Astrocyte (in vitro differentiated cells and primary cell): ENCODE measurements around the gene KDM1A. TPM values are rescaled to one million over a fixed set of nuclear protein-coding genes. Genes with fewer than 3 reads are reported as not detected.
A peak's percentile ranks its signal among the peaks of the same experiment; 100 is the strongest.

Experiments used
- DNase-seq: peaks from one replicate; pipeline ENCODE4 v3.0.0-alpha.2; 2010; ENCODE audit warnings: low read depth
- FAIRE-seq: peaks from 2 replicates; lab custom pipeline; 2011; peaks lifted over from hg19 to GRCh38; lab: Jason Lieb, UNC
- H2AFZ ChIP-seq: 2 replicates; pipeline ENCODE4 v1.6.0; 2012; ENCODE audit warnings: low read depth, low read length, inconsistent platforms
- H3K27ac ChIP-seq: 2 replicates; pipeline ENCODE4 v1.5.1; 2011; ENCODE audit warnings: low read depth, low read length, inconsistent platforms
- H3K27me3 ChIP-seq: 2 replicates; pipeline ENCODE4 v1.6.0; 2011; ENCODE audit warnings: low read length, inconsistent platforms; ENCODE audit not compliant: insufficient read depth
- H3K36me3 ChIP-seq: 2 replicates; pipeline ENCODE4 v1.5.1; 2011; ENCODE audit warnings: low read length, inconsistent platforms; ENCODE audit not compliant: insufficient read depth
- H3K4me1 ChIP-seq: 2 replicates; pipeline ENCODE4 v1.5.1; 2011; ENCODE audit warnings: low read length, inconsistent platforms; ENCODE audit not compliant: insufficient read depth
- H3K4me2 ChIP-seq: 2 replicates; pipeline ENCODE4 v1.6.0; 2012; ENCODE audit warnings: low read length, inconsistent platforms
- H3K4me3 ChIP-seq: 2 replicates; pipeline ENCODE4 v1.5.1; 2011; ENCODE audit warnings: low read depth, mild to moderate bottlenecking, low read length, inconsistent platforms; ENCODE audit not compliant: insufficient read depth
- H3K79me2 ChIP-seq: 2 replicates; pipeline ENCODE4 v1.6.0; 2012; ENCODE audit warnings: mild to moderate bottlenecking, low read length, inconsistent platforms; ENCODE audit not compliant: insufficient read depth
- H3K9ac ChIP-seq: 2 replicates; pipeline ENCODE4 v1.6.0; 2012; ENCODE audit warnings: mild to moderate bottlenecking, low read length, inconsistent platforms
- H3K9me3 ChIP-seq: 2 replicates; pipeline ENCODE4 v1.5.1; 2012; ENCODE audit warnings: low read depth, mild to moderate bottlenecking, low read length, inconsistent platforms; ENCODE audit not compliant: insufficient read depth
- H4K20me1 ChIP-seq: 2 replicates; pipeline ENCODE4 v1.6.0; 2012; ENCODE audit warnings: low read length, inconsistent platforms; ENCODE audit not compliant: insufficient read depth
- H3K27ac Mint-ChIP-seq: one replicate; pipeline ENCODE4 v1.8.0; 2021; ENCODE audit warnings: mild to moderate bottlenecking, mixed read lengths; ENCODE audit not compliant: unreplicated experiment
- H3K27me3 Mint-ChIP-seq: one replicate; pipeline ENCODE4 v1.8.0; 2021; ENCODE audit warnings: low read depth, mixed read lengths; ENCODE audit not compliant: unreplicated experiment
- H3K36me3 Mint-ChIP-seq: one replicate; pipeline ENCODE4 v1.8.0; 2021; ENCODE audit warnings: low read depth, mixed read lengths; ENCODE audit not compliant: unreplicated experiment
- H3K4me1 Mint-ChIP-seq: one replicate; pipeline ENCODE4 v1.8.0; 2021; ENCODE audit warnings: low read depth, mixed read lengths; ENCODE audit not compliant: unreplicated experiment
- H3K4me3 Mint-ChIP-seq: one replicate; pipeline ENCODE4 v1.8.0; 2021; ENCODE audit warnings: mild to moderate bottlenecking, moderate library complexity, mixed read lengths; ENCODE audit not compliant: unreplicated experiment
- H3K9me3 Mint-ChIP-seq: one replicate; pipeline ENCODE4 v1.8.0; 2021; ENCODE audit warnings: mild to moderate bottlenecking, mixed read lengths; ENCODE audit not compliant: unreplicated experiment
- CTCF ChIP-seq: IDR thresholded peaks from 2 replicates; pipeline ENCODE4 v1.5.1; 2011; ENCODE audit warnings: low read depth, mild to moderate bottlenecking, inconsistent platforms, low read length, moderate library complexity; ENCODE audit not compliant: insufficient read depth
- EZH2 ChIP-seq: IDR thresholded peaks from 2 replicates; pipeline ENCODE4 v1.6.1; 2012; ENCODE audit warnings: mild to moderate bottlenecking, low read length, inconsistent platforms; ENCODE audit not compliant: insufficient read depth
- total RNA-seq: library from RNA; stranded (reverse); gene quantifications from 2 replicates; pipeline ENCODE4 v1.2.1, GENCODE V29; 2021

The KDM1A gene
- total RNA-seq, 1 donor from 2014 or later, result 110 TPM

- H3K36me3 Mint-ChIP-seq, result no peaks in the 10 kb centered on the region
- no peaks in the 10 kb centered on the region for H3K9me3 Mint-ChIP-seq
- FAIRE-seq (no peak), DNase-seq (peak; percentile 80)
- peaks cover 90% of the 10 kb centered on the region for H4K20me1 ChIP-seq
- H3K27ac ChIP-seq, result no peak overlapping the region
- TF ChIP-seq EZH2, result no peak
- TF ChIP-seq CTCF, result no peak
- no peak overlapping the region for H3K4me3 Mint-ChIP-seq
- peak overlapping the region; percentile 49 for H3K4me2 ChIP-seq
- H2AFZ ChIP-seq, result no peak overlapping the region
- H3K79me2 ChIP-seq, result peaks cover 97% of the 10 kb centered on the region
- no peaks in the 10 kb centered on the region for H3K27me3 Mint-ChIP-seq
- no peak overlapping the region for H3K9ac ChIP-seq
- no peak overlapping the region for H3K4me3 ChIP-seq
- H3K4me1 Mint-ChIP-seq, result peaks cover 57% of the 10 kb centered on the region
- H3K27me3 ChIP-seq, result no peaks in the 10 kb centered on the region
- peaks cover 17% of the 10 kb centered on the region for H3K4me1 ChIP-seq
- H3K36me3 ChIP-seq, result no peaks in the 10 kb centered on the region
- no peaks in the 10 kb centered on the region for H3K9me3 ChIP-seq
- H3K27ac Mint-ChIP-seq, result no peak overlapping the region
Measured at GRCh38 chr1:23122023-23122748, 102.9 kb downstream of the KDM1A start.

GRCh38 chr1:23122796-23123195, 103.5 kb downstream of the KDM1A start:
- TF ChIP-seq EZH2 (no peak), CTCF (no peak)
- FAIRE-seq, result no peak
- peak overlapping the region; percentile 49 for H3K4me2 ChIP-seq

GRCh38 chr1:23123528-23123927, 104.3 kb downstream of the KDM1A start:
- no peaks in the 10 kb centered on the region for H3K9me3 Mint-ChIP-seq

More at GRCh38 chr1:23122796-23123195, 103.5 kb downstream of the KDM1A start:
- Mint-ChIP-seq H3K4me3 (no peak overlapping the region), H3K27me3 (no peaks in the 10 kb centered on the region), H3K27ac (no peak overlapping the region), H3K9me3 (no peaks in the 10 kb centered on the region), H3K4me1 (peaks cover 59% of the 10 kb centered on the region), H3K36me3 (no peaks in the 10 kb centered on the region)
- Histone ChIP-seq H3K9ac (no peak overlapping the region), H3K27ac (no peak overlapping the region), H3K4me3 (no peak overlapping the region), H3K9me3 (no peaks in the 10 kb centered on the region), H2AFZ (no peak overlapping the region), H3K27me3 (no peaks in the 10 kb centered on the region), H3K79me2 (peaks cover 93% of the 10 kb centered on the region), H3K36me3 (no peaks in the 10 kb centered on the region), H4K20me1 (peaks cover 86% of the 10 kb centered on the region), H3K4me1 (peaks cover 19% of the 10 kb centered on the region)
- DNase-seq, result no peak

More at GRCh38 chr1:23123528-23123927, 104.3 kb downstream of the KDM1A start:
- FAIRE-seq (no peak), DNase-seq (no peak)
- Mint-ChIP-seq H3K27ac (peak overlapping the region; percentile 58), H3K27me3 (no peaks in the 10 kb centered on the region), H3K4me1 (peaks cover 59% of the 10 kb centered on the region), H3K36me3 (no peaks in the 10 kb centered on the region), H3K4me3 (no peak overlapping the region)
- TF ChIP-seq EZH2, result no peak
- TF ChIP-seq CTCF, result no peak
- Histone ChIP-seq H2AFZ (no peak overlapping the region), H3K36me3 (no peaks in the 10 kb centered on the region), H3K4me2 (no peak overlapping the region), H3K9me3 (no peaks in the 10 kb centered on the region), H3K27me3 (no peaks in the 10 kb centered on the region), H3K9ac (no peak overlapping the region), H3K4me3 (no peak overlapping the region), H3K79me2 (peaks cover 92% of the 10 kb centered on the region), H3K27ac (no peak overlapping the region), H4K20me1 (peaks cover 84% of the 10 kb centered on the region), H3K4me1 (peaks cover 19% of the 10 kb centered on the region)
